ENCODE measurements around the gene BPNT1.
A peak's percentile ranks its signal among the peaks of the same experiment; 100 is the strongest.

The BPNT1 gene

GRCh38 chr1:220060876-220061275 lies 28.7 kb downstream of the BPNT1 start:
- peaks cover 35% of the 10 kb centered on the region for H3K36me3 ChIP-seq (ENCODE audit: insufficient read depth, low read length)
- DNase-seq = no peak
- H2AFZ ChIP-seq (ENCODE audit: low read depth, low read length) = no peak overlapping the region
- no peaks in the 10 kb centered on the region for H3K27me3 ChIP-seq (ENCODE audit: insufficient read depth, low read length, poor library complexity)
- H3K4me2 ChIP-seq (ENCODE audit: insufficient read depth, low read length) = no peak overlapping the region
- no peaks in the 10 kb centered on the region for H3K79me2 ChIP-seq (ENCODE audit: insufficient read depth, low read length)
- H3K4me1 ChIP-seq (ENCODE audit: insufficient read depth, low read length) = no peaks in the 10 kb centered on the region
- TF ChIP-seq EZH2 (IDR thresholded peaks at IDR 0.05; ENCODE audit: borderline replicate concordance, low read depth, low read length, severe bottlenecking) (no peak), CTCF (IDR thresholded peaks at IDR 0.05; ENCODE audit: borderline replicate concordance, extremely low read depth, low read length, poor library complexity, severe bottlenecking) (no peak)
- H3K27ac ChIP-seq (ENCODE audit: low read length) = no peak overlapping the region
- H3K4me3 ChIP-seq (ENCODE audit: low read depth in 1 of 2, low read length in 2 of 2) = no peak overlapping the region
- no peak for ATAC-seq (ENCODE audit: insufficient read depth, low read depth)
- H3K9me3 ChIP-seq (ENCODE audit: insufficient read depth, low read length, severe bottlenecking) = no peaks in the 10 kb centered on the region
- no peaks in the 10 kb centered on the region for H4K20me1 ChIP-seq (ENCODE audit: insufficient read depth, low read length)
- H3K9ac ChIP-seq (ENCODE audit: low read depth, low read length) = no peak overlapping the region

GRCh38 chr1:220056374-220056773 lies 33.2 kb downstream of the BPNT1 start:
- Histone ChIP-seq H3K4me1 (ENCODE audit: insufficient read depth, low read length) (no peaks in the 10 kb centered on the region), H3K9me3 (ENCODE audit: insufficient read depth, low read length, severe bottlenecking) (no peaks in the 10 kb centered on the region), H3K4me2 (ENCODE audit: insufficient read depth, low read length) (no peak overlapping the region), H3K27ac (ENCODE audit: low read length) (no peak overlapping the region), H2AFZ (ENCODE audit: low read depth, low read length) (no peak overlapping the region), H3K9ac (ENCODE audit: low read depth, low read length) (no peak overlapping the region), H3K79me2 (ENCODE audit: insufficient read depth, low read length) (no peaks in the 10 kb centered on the region), H3K36me3 (ENCODE audit: insufficient read depth, low read length) (peaks cover 12% of the 10 kb centered on the region), H3K4me3 (ENCODE audit: low read depth in 1 of 2, low read length in 2 of 2) (no peak overlapping the region), H3K27me3 (ENCODE audit: insufficient read depth, low read length, poor library complexity) (no peaks in the 10 kb centered on the region), H4K20me1 (ENCODE audit: insufficient read depth, low read length) (no peaks in the 10 kb centered on the region)
- no peak for TF ChIP-seq EZH2 (IDR thresholded peaks at IDR 0.05; ENCODE audit: borderline replicate concordance, low read depth, low read length, severe bottlenecking)
- no peak for TF ChIP-seq CTCF (IDR thresholded peaks at IDR 0.05; ENCODE audit: borderline replicate concordance, extremely low read depth, low read length, poor library complexity, severe bottlenecking)
- DNase-seq = no peak
- no peak; the same call in 2 of the 3 replicates for ATAC-seq (ENCODE audit: insufficient read depth, low read depth)

- no peak for TF ChIP-seq EZH2 (IDR thresholded peaks at IDR 0.05; ENCODE audit: borderline replicate concordance, low read depth, low read length, severe bottlenecking)
- peak; percentile 86 for TF ChIP-seq CTCF (IDR thresholded peaks at IDR 0.05; ENCODE audit: borderline replicate concordance, extremely low read depth, low read length, poor library complexity, severe bottlenecking)
- Histone ChIP-seq H2AFZ (ENCODE audit: low read depth, low read length) (peak within 1 kb of the TSS; percentile 87), H3K9me3 (ENCODE audit: insufficient read depth, low read length, severe bottlenecking) (no peaks in the 10 kb centered on the region), H4K20me1 (ENCODE audit: insufficient read depth, low read length) (peaks cover 7% of the 10 kb centered on the region; the same call in 1 of the 2 replicates), H3K9ac (ENCODE audit: low read depth, low read length) (peak within 1 kb of the TSS; percentile 71), H3K27ac (ENCODE audit: low read length) (peak within 1 kb of the TSS; percentile 78), H3K27me3 (ENCODE audit: insufficient read depth, low read length, poor library complexity) (no peaks in the 10 kb centered on the region), H3K79me2 (ENCODE audit: insufficient read depth, low read length) (peaks cover 57% of the 10 kb centered on the region), H3K4me1 (ENCODE audit: insufficient read depth, low read length) (peaks cover 33% of the 10 kb centered on the region), H3K36me3 (ENCODE audit: insufficient read depth, low read length) (peaks cover 8% of the 10 kb centered on the region), H3K4me2 (ENCODE audit: insufficient read depth, low read length) (peak within 1 kb of the TSS; percentile 69), H3K4me3 (ENCODE audit: low read depth in 1 of 2, low read length in 2 of 2) (peak within 1 kb of the TSS; percentile 56 to 83)
- DNase-seq = peak; percentile 96
- peak; percentile 95 for ATAC-seq (ENCODE audit: insufficient read depth, low read depth)
Observed at GRCh38 chr1:220046052-220046930, 43.3 kb downstream of the BPNT1 start, which contains the start of gene EPRS1. EPRS1 (minus strand) TSS chr1:220046505; CDS start chr1:220046388, 117 bp downstream.

All from DND-41 (cell line).